ENCODE measurements around the gene TUT4. TPM values are rescaled to one million over a fixed set of nuclear protein-coding genes. Genes with fewer than 3 reads are reported as not detected.
A peak's percentile ranks its signal among the peaks of the same experiment; 100 is the strongest.

TUT4 gene
- total RNA-seq, 1 donor from 2014 or later, result 103 TPM

DNA sequence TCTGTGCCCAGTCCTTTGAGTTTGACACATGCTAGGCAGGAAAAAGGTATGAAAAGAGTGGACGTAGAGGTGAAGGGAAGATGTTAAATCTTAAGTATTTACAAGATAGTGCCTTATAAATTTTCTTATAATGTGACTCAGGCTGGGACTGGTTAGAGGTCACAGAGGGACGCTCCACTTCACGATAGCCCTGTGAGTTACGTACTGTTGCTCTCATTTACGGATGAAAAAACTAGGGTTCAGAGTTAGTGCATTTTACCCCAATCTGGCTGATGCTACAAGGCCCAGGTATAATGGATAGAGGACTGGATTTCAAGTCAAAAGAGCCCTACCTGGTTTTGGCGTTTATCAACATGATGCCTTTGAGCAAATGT lies 1.4 kb upstream of the TUT4 start:
- Histone ChIP-seq H3K9ac (ENCODE audit: low read depth in 1 of 3, low read length in 3 of 3) (peak overlapping the region; percentile 81 to 88 (median 82)), H3K36me3 (ENCODE audit: control insufficient read depth in 3 of 3, insufficient read depth in 3 of 3, low read length in 3 of 3) (no peaks in the 10 kb centered on the region), H3K4me1 (ENCODE audit: control insufficient read depth in 3 of 3, insufficient read depth in 3 of 3, low read length in 3 of 3) (peaks cover 3 to 23% (median 9%) of the 10 kb centered on the region in 3 donors), H3K9me3 (ENCODE audit: control insufficient read depth in 3 of 3, low read length in 3 of 3) (no peaks in the 10 kb centered on the region), H3K27me3 (ENCODE audit: control insufficient read depth in 3 of 3, insufficient read depth in 3 of 3, low read length in 3 of 3) (no peaks in the 10 kb centered on the region), H3K27ac (ENCODE audit: low read depth, low read length) (no peak overlapping the region), H3K4me3 (ENCODE audit: low read length in 3 of 3) (peak overlapping the region in 1 of 3 donors; percentile 85)

DNA sequence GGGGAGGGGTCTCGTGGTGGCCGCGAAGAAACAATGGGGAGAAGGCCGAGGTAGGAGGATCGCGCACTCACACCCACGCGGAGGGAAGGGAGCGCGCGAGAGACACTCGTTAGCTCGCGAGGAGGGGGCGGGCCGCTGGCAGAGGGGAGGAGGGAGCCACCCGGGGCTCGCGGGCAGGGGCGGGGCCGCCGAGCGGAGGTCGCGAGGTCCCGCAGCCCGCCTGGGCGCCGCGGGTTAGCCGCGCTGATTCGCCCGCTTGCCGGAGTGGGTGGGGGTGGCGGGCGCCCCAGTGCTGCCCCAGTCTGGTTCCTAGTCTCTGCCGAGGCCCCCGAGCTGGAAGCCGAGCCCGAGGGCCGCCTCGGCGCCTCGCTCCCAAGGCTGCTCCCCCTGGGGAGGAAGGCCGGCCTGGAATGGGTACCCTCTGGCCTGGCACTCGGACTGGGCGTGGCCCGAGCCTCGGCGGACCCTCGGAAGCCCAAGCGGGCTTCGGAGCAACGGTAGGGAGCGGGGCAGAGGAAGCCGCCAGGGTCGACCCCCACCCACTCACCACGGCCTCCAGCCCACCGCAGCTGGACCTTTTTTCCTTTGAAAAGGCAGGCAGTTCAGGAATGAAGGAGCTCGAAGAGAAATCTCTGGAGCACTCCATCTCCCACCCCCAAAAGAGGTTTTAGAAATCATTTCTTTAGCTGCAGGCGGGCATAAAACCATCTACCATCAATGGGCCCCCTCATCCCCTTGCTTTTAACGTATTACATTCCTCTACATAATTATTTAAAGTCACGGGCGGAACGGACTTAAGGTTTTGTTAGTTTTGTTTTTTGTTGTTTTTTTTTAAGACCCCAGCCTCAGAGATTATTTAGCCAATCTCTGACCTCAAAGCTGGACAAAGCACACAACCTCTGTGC lies 722 bp upstream of the TUT4 start:
- peak overlapping the region; percentile 81 to 88 (median 82) for H3K9ac ChIP-seq (ENCODE audit: low read depth in 1 of 3, low read length in 3 of 3)
- peaks cover 3 to 23% (median 9%) of the 10 kb centered on the region in 3 donors for H3K4me1 ChIP-seq (ENCODE audit: control insufficient read depth in 3 of 3, insufficient read depth in 3 of 3, low read length in 3 of 3)
- no peaks in the 10 kb centered on the region for H3K9me3 ChIP-seq (ENCODE audit: control insufficient read depth in 3 of 3, low read length in 3 of 3)

DNA sequence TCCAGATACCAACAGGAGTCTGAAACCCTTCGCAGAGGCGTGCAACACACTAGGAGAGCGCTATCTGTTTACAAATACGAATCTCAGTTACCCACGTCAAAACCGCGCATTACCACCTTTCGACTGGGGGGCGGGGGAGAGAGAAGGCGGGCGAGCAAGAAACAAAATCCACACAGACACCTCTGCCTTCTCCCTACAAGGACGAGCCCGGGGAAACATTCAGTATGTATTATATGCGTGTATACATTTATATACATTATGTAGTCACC lies 722 bp downstream of the TUT4 start:
- Histone ChIP-seq H3K9ac (ENCODE audit: low read depth in 1 of 3, low read length in 3 of 3) (peak overlapping the region; percentile 93 to 97 (median 95)), H3K27me3 (ENCODE audit: control insufficient read depth in 3 of 3, insufficient read depth in 3 of 3, low read length in 3 of 3) (no peaks in the 10 kb centered on the region), H3K9me3 (ENCODE audit: control insufficient read depth in 3 of 3, low read length in 3 of 3) (no peaks in the 10 kb centered on the region), H3K27ac (ENCODE audit: low read depth, low read length) (peak overlapping the region; percentile 94), H3K4me3 (ENCODE audit: low read length in 3 of 3) (peak overlapping the region; percentile 85 to 90 (median 90)), H3K4me1 (ENCODE audit: control insufficient read depth in 3 of 3, insufficient read depth in 3 of 3, low read length in 3 of 3) (peaks cover 3 to 23% (median 12%) of the 10 kb centered on the region in 3 donors), H3K36me3 (ENCODE audit: control insufficient read depth in 3 of 3, insufficient read depth in 3 of 3, low read length in 3 of 3) (no peaks in the 10 kb centered on the region)

More for the DNA sequence above, 722 bp upstream of the TUT4 start:
- H3K36me3 ChIP-seq (ENCODE audit: control insufficient read depth in 3 of 3, insufficient read depth in 3 of 3, low read length in 3 of 3), result no peaks in the 10 kb centered on the region
- H3K27ac ChIP-seq (ENCODE audit: low read depth, low read length), result peak overlapping the region; percentile 94
- no peaks in the 10 kb centered on the region for H3K27me3 ChIP-seq (ENCODE audit: control insufficient read depth in 3 of 3, insufficient read depth in 3 of 3, low read length in 3 of 3)
- H3K4me3 ChIP-seq (ENCODE audit: low read length in 3 of 3), result peak overlapping the region; percentile 74 to 90 (median 85)

DNA sequence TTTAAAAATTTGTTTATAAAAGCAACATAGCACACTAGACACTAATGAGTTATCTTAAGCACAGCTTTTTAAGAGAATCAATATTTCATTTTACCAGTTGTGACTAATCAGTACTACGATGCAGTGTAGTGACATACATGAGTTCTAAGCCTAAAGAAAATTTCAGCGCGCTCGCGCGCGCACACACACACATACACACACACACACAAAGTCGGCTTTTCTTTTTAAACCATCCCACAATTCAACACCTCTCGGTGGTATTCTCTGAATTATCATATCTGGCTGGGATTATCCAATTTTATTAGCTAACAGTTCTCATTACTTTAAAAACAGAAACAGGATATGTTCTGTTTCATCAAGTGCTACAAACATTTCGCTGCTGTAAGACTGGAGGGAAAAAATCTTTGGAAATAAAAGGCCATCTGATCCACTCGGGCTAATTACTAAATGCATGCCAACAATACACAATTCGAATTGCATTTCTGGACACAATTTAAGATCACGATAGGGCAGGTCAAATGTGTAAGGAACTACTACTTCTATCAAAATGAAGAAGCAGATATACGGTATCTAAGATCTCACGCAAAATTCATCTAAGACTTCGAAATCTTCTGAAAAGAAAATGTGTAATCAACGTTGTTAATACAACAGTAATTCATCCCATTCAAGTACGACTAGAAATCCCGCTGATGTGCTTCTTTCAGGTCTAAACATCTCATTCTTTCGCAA lies 1.2 kb downstream of the TUT4 start:
- no peaks in the 10 kb centered on the region for H3K9me3 ChIP-seq (ENCODE audit: control insufficient read depth in 3 of 3, low read length in 3 of 3)
- H3K4me1 ChIP-seq (ENCODE audit: control insufficient read depth in 3 of 3, insufficient read depth in 3 of 3, low read length in 3 of 3), result peaks cover 3 to 23% (median 12%) of the 10 kb centered on the region in 3 donors
- peak overlapping the region; percentile 94 for H3K27ac ChIP-seq (ENCODE audit: low read depth, low read length)
- peak overlapping the region; percentile 85 to 90 (median 90) for H3K4me3 ChIP-seq (ENCODE audit: low read length in 3 of 3)
- H3K27me3 ChIP-seq (ENCODE audit: control insufficient read depth in 3 of 3, insufficient read depth in 3 of 3, low read length in 3 of 3), result no peaks in the 10 kb centered on the region
- H3K9ac ChIP-seq (ENCODE audit: low read depth in 1 of 3, low read length in 3 of 3), result peak overlapping the region; percentile 93 to 97 (median 95)
- no peaks in the 10 kb centered on the region for H3K36me3 ChIP-seq (ENCODE audit: control insufficient read depth in 3 of 3, insufficient read depth in 3 of 3, low read length in 3 of 3)

DNA sequence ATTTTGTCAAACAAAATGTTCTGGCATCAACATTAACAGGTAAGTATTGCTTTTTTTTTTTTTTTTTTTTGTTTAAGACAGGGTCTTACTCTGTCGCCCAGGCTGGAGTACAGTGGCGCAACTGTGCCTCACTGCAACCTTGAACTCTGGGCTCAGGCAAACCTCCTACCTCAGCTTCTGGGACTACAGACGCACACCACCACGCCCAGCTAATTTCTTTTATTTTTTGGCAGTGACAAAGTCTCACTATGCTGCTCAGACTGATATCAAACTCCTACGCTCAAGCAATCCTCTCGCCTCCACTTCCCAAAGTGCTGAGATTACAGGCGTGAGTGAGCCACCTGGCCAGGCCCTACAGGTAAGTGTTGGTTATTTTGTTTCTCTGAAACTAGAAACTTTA lies 2.4 kb downstream of the TUT4 start:
- Histone ChIP-seq H3K9ac (ENCODE audit: low read depth in 1 of 3, low read length in 3 of 3) (no peak overlapping the region), H3K27ac (ENCODE audit: low read depth, low read length) (no peak overlapping the region), H3K36me3 (ENCODE audit: control insufficient read depth in 3 of 3, insufficient read depth in 3 of 3, low read length in 3 of 3) (no peaks in the 10 kb centered on the region), H3K4me3 (ENCODE audit: low read length in 3 of 3) (no peak overlapping the region), H3K4me1 (ENCODE audit: control insufficient read depth in 3 of 3, insufficient read depth in 3 of 3, low read length in 3 of 3) (peaks cover 3 to 23% (median 12%) of the 10 kb centered on the region in 3 donors), H3K9me3 (ENCODE audit: control insufficient read depth in 3 of 3, low read length in 3 of 3) (no peaks in the 10 kb centered on the region), H3K27me3 (ENCODE audit: control insufficient read depth in 3 of 3, insufficient read depth in 3 of 3, low read length in 3 of 3) (no peaks in the 10 kb centered on the region)

DNA sequence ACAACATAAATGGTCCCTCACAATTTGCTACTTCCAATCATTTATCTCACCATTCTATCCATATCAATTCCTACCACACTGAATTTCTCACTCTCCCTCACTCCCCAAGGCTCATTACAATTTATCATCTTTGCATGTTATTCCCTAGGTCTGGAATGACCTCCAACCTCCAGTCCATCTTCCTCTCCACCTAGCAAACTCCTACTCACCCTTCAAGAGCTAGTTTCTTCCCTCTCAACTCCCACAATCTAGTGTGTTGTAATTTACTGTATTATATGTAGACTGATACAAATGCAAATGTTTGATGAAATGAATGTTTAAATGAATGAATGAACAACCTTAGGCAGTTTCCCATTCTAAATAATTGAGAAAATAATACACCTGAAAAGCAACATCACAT lies 3.6 kb downstream of the TUT4 start:
- H3K27me3 ChIP-seq (ENCODE audit: control insufficient read depth in 3 of 3, insufficient read depth in 3 of 3, low read length in 3 of 3), result no peaks in the 10 kb centered on the region
- no peaks in the 10 kb centered on the region for H3K36me3 ChIP-seq (ENCODE audit: control insufficient read depth in 3 of 3, insufficient read depth in 3 of 3, low read length in 3 of 3)
- no peaks in the 10 kb centered on the region for H3K9me3 ChIP-seq (ENCODE audit: control insufficient read depth in 3 of 3, low read length in 3 of 3)
- H3K9ac ChIP-seq (ENCODE audit: low read depth in 1 of 3, low read length in 3 of 3), result no peak overlapping the region
- no peak overlapping the region for H3K4me3 ChIP-seq (ENCODE audit: low read length in 3 of 3)
- H3K4me1 ChIP-seq (ENCODE audit: control insufficient read depth in 3 of 3, insufficient read depth in 3 of 3, low read length in 3 of 3), result peaks cover 3 to 23% (median 12%) of the 10 kb centered on the region in 3 donors
- H3K27ac ChIP-seq (ENCODE audit: low read depth, low read length), result no peak overlapping the region

DNA sequence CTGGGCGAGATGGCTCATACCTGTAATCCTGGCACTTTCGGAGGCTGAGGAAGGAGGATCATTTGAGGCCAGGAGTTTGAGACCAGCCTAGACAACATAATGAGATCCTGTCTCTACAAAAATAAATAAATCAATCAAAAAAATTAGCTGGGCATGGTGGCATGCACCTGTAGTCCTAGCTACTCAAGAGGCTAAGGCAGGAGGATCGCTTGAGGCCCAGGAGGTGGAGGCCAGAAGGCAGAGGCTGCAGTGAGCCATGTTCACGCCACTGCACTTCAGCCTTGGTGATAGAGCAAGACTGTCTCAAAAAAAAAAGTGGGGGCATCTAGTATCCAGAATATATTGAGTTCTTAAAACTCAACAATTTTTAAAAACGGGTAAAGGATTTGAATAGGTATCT lies 6.0 kb downstream of the TUT4 start:
- H3K4me1 ChIP-seq (ENCODE audit: control insufficient read depth in 3 of 3, insufficient read depth in 3 of 3, low read length in 3 of 3), result peaks cover 3 to 12% (median 8%) of the 10 kb centered on the region in 3 donors
- H3K4me3 ChIP-seq (ENCODE audit: low read length in 3 of 3), result no peak overlapping the region
- peaks cover 0 to 5% (median 0%) of the 10 kb centered on the region in 3 donors for H3K9me3 ChIP-seq (ENCODE audit: control insufficient read depth in 3 of 3, low read length in 3 of 3)
- no peak overlapping the region for H3K27ac ChIP-seq (ENCODE audit: low read depth, low read length)
- H3K36me3 ChIP-seq (ENCODE audit: control insufficient read depth in 3 of 3, insufficient read depth in 3 of 3, low read length in 3 of 3), result no peaks in the 10 kb centered on the region
- no peaks in the 10 kb centered on the region for H3K27me3 ChIP-seq (ENCODE audit: control insufficient read depth in 3 of 3, insufficient read depth in 3 of 3, low read length in 3 of 3)
- H3K9ac ChIP-seq (ENCODE audit: low read depth in 1 of 3, low read length in 3 of 3), result no peak overlapping the region

DNA sequence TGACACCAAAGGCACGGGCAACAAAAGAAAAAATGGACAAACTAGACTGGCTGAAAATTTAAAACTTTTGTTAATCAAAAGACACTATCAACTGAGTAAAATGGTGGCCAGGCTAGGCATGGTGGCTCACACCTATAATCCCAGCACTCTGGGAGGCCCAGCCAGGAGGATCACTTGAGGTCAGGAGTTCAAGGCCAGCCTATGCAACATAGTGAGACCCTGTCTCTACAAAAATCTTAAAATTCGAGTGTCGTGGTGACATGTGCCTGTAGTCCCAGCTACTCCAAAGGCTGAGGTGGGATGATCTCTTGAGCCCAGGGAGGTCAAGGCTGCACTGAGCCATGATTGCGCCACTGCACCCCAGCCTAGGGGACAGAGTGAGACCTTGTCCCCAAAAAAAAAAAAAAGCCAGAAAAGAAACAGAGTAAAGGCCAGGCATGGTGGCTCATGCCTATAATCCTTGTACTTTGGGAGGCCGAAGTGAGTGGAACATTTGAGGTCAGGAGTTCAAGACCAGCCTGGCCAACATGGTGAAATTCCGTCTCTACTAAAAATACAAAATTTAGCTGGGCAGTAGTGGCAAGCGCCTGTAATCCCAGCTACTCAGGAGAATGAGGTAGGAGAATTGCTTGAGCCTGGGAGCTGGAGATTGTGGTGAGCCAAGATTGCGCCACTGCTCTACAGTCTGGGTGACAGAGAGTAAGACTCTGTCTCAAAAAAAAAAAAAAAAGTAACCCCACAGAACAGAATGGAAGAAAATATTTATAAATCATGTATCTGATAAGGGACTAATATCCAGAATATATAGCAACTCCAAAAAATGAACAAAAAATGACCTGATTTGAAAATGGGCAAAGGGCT lies 8.0 kb downstream of the TUT4 start:
- Histone ChIP-seq H3K9ac (ENCODE audit: low read depth in 1 of 3, low read length in 3 of 3) (no peak overlapping the region), H3K9me3 (ENCODE audit: control insufficient read depth in 3 of 3, low read length in 3 of 3) (peaks cover 0 to 6% (median 0%) of the 10 kb centered on the region in 3 donors), H3K4me3 (ENCODE audit: low read length in 3 of 3) (no peak overlapping the region), H3K27me3 (ENCODE audit: control insufficient read depth in 3 of 3, insufficient read depth in 3 of 3, low read length in 3 of 3) (no peaks in the 10 kb centered on the region), H3K36me3 (ENCODE audit: control insufficient read depth in 3 of 3, insufficient read depth in 3 of 3, low read length in 3 of 3) (no peaks in the 10 kb centered on the region), H3K4me1 (ENCODE audit: control insufficient read depth in 3 of 3, insufficient read depth in 3 of 3, low read length in 3 of 3) (peaks cover 0 to 3% (median 0%) of the 10 kb centered on the region in 3 donors), H3K27ac (ENCODE audit: low read depth, low read length) (no peak overlapping the region)

DNA sequence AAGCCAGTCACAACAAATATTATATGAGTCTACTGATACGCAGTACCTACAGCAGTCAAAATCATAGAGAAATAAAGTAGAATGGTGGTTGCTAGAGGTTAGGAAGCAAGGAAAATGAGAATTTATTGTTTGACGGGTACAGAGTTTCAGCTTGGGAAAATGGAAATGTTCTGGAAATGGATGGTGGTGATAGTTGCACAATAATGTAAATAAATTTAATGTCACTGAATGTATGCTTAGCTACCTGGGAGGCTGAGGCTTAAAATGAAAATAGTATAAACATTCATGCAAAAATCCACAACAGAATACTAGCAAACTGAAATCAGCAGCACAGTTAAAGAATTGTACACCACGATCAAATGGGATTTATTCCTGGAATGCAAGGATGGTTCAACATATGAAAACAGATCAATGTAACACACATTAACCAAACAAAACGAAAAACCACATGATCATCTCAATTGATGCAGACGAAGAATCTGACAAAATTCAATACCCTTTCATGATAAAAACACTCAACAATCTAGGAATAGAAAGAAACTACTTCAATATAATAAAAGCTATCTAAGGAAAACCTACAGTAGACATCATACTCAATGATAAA lies 10.7 kb downstream of the TUT4 start:
- H3K4me1 ChIP-seq (ENCODE audit: control insufficient read depth in 3 of 3, insufficient read depth in 3 of 3, low read length in 3 of 3), result no peaks in the 10 kb centered on the region

More for the DNA sequence above, 10.7 kb downstream of the TUT4 start:
- Histone ChIP-seq H3K9me3 (ENCODE audit: control insufficient read depth in 3 of 3, low read length in 3 of 3) (peaks cover 0 to 6% (median 0%) of the 10 kb centered on the region in 3 donors), H3K27me3 (ENCODE audit: control insufficient read depth in 3 of 3, insufficient read depth in 3 of 3, low read length in 3 of 3) (no peaks in the 10 kb centered on the region), H3K36me3 (ENCODE audit: control insufficient read depth in 3 of 3, insufficient read depth in 3 of 3, low read length in 3 of 3) (no peaks in the 10 kb centered on the region), H3K27ac (ENCODE audit: low read depth, low read length) (no peak overlapping the region), H3K9ac (ENCODE audit: low read depth in 1 of 3, low read length in 3 of 3) (no peak overlapping the region), H3K4me3 (ENCODE audit: low read length in 3 of 3) (no peak overlapping the region)
